Dendritic cell treated with granulocyte-macrophage colony-stimulating factor and Interleukin-4, amounts not matched to agents 40 ng/mL and 50 ng/mL, for 4 days (primary cell): ENCODE results near the gene STK25.
"Not testable (repeated sequence)": the region's sequence is repeated elsewhere in the genome, so short reads cannot be mapped to it uniquely, and the experiment has no call there.

Experiments used
- H3K27ac Mint-ChIP-seq: one replicate; pipeline ENCODE4 v1.8.0; 2022; ENCODE audit warnings: mild to moderate bottlenecking, mixed read lengths
- H3K27me3 Mint-ChIP-seq: one replicate; pipeline ENCODE4 v1.8.0; 2022; ENCODE audit warnings: mild to moderate bottlenecking, mixed read lengths
- H3K36me3 Mint-ChIP-seq: one replicate; pipeline ENCODE4 v1.8.0; 2022; ENCODE audit warnings: low read depth, mixed read lengths
- H3K4me1 Mint-ChIP-seq: one replicate; pipeline ENCODE4 v1.8.0; 2022; ENCODE audit warnings: low read depth, mixed read lengths
- H3K4me3 Mint-ChIP-seq: one replicate; pipeline ENCODE4 v1.8.0; 2022; ENCODE audit warnings: mild to moderate bottlenecking, moderate library complexity, mixed read lengths
- H3K9me3 Mint-ChIP-seq: one replicate; pipeline ENCODE4 v1.8.0; 2022; ENCODE audit warnings: mixed read lengths
- intact Hi-C: fragments of 100-400 bp; cut with micrococcal nuclease; formaldehyde crosslinking; loops from one replicate; pipeline ENCODE4 v1.15.0; 2022

Gene STK25

DNA sequence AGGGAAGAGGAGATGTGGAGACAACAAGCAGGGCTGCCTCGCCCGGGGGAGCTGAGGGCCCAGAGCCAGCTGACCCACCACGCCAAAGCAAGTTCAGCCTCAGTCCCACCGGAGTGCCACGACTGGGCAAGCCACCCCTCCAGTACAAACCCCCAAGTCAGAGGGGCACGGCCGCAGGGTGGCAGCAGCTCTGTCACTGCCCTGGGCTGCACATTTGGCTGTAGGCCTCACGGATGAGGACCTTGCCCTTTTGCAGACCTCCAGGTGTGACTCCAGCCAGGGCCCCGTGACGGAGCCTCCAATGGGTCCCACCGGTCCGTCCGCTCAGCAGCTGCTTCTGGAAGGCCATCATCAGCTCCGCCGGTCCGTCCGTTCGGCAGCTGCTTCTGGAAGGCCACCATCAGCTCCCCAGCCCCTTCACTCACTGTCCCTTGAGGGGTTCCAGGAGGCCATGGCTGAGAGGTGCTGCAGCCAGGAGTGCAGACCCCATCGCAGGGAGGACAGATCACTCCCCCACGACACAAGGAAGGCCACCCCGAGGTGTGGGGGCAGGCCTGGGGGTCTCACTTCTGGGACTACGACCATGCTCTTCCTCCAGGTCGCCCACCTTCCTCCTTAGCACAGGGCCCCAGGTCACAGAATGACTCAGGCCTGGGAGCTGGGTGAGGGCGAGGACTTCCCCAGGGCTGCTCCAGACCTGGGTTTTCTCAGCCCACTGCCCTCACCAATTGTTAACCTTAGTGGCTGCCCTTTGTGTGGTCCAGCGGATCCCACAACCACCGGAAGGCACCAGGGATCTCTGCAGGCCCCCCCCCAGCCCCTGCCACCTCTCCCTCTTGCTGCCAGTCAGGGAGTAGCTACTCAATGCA is 24.6 kb upstream of the STK25 start:
- no peaks in the 10 kb centered on the region for H3K9me3 Mint-ChIP-seq
- no peaks in the 10 kb centered on the region for H3K36me3 Mint-ChIP-seq
- intact Hi-C loops = no loop called here
- no peak overlapping the region for H3K27ac Mint-ChIP-seq
- no peak overlapping the region for H3K4me3 Mint-ChIP-seq
- H3K27me3 Mint-ChIP-seq = peaks cover 24% of the 10 kb centered on the region
- H3K4me1 Mint-ChIP-seq = no peaks in the 10 kb centered on the region

DNA sequence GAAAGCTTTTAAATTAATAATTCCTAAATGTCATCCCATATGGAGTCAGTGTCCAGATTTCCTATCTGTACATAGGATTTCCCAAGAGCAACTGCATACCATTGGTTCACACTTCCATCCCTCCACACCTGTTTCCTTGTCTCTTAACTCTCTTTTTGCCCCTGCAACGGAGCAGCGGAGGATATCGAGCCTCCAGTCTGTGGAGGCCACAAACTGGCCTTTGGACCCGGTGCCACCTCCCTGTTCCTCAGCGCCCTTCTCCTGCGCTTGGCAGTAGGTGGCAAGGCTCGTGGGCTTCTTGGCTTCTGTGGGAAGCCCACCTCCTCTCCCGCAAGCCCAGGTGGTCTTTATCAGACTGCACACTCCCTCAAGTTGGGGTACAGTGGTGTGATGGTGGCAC is 23.8 kb upstream of the STK25 start:
- Mint-ChIP-seq H3K4me3 (no peak overlapping the region), H3K27me3 (peaks cover 23% of the 10 kb centered on the region), H3K36me3 (no peaks in the 10 kb centered on the region), H3K27ac (no peak overlapping the region), H3K4me1 (no peaks in the 10 kb centered on the region), H3K9me3 (no peaks in the 10 kb centered on the region)
- intact Hi-C loops = no loop called here

DNA sequence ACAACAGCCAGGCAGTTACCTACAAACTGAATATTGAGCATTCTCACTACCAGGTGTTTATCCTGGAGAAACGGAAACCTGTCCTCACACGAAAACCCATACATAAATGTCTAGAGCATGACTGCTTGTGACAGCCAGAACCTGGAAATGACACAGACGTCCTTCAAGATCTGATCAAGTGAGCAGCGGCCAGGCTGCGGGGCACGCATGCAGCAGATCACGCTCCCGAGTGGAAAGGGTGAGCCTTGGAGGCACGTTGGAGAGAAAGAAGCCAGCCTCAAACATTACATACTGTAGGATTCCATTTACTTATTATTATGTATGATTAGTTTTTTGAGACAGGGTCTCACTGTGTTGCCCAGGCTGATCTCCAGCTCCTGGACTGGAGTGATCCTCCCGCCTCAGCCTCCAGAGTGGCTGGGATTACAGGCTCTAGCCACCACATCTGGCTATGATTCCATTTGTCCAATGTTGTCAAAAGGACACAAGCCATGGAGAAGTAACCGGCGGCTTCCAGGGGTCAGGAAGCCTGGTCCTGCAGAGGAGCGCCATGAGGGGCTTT is 22.9 kb upstream of the STK25 start:
- intact Hi-C loops = no loop called here
- no peak overlapping the region for H3K4me3 Mint-ChIP-seq
- peaks cover 23% of the 10 kb centered on the region for H3K27me3 Mint-ChIP-seq
- H3K9me3 Mint-ChIP-seq = peaks cover 5% of the 10 kb centered on the region
- no peaks in the 10 kb centered on the region for H3K36me3 Mint-ChIP-seq
- H3K4me1 Mint-ChIP-seq = no peaks in the 10 kb centered on the region
- no peak overlapping the region for H3K27ac Mint-ChIP-seq

DNA sequence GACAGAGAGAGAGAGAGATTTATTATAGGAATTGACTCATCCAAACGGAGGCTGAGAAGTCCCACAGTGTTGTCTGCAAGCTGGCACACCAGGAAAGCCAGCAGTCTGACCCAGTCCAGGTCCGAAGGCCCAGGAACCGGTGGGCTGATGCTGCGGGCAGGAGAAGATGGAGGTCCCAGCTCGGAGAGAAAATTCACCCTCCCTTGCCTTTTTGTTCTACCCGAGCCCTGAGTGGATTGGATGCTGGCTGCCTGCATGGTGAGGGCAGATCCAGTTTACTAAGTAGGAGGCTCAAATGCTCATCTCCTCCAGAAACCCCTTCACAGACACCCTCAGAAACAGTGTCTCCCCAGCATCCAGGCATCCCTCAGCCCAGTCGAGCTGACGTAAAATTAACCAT is 22.2 kb upstream of the STK25 start:
- intact Hi-C loops = no loop called here
- H3K4me1 Mint-ChIP-seq = no peaks in the 10 kb centered on the region

DNA sequence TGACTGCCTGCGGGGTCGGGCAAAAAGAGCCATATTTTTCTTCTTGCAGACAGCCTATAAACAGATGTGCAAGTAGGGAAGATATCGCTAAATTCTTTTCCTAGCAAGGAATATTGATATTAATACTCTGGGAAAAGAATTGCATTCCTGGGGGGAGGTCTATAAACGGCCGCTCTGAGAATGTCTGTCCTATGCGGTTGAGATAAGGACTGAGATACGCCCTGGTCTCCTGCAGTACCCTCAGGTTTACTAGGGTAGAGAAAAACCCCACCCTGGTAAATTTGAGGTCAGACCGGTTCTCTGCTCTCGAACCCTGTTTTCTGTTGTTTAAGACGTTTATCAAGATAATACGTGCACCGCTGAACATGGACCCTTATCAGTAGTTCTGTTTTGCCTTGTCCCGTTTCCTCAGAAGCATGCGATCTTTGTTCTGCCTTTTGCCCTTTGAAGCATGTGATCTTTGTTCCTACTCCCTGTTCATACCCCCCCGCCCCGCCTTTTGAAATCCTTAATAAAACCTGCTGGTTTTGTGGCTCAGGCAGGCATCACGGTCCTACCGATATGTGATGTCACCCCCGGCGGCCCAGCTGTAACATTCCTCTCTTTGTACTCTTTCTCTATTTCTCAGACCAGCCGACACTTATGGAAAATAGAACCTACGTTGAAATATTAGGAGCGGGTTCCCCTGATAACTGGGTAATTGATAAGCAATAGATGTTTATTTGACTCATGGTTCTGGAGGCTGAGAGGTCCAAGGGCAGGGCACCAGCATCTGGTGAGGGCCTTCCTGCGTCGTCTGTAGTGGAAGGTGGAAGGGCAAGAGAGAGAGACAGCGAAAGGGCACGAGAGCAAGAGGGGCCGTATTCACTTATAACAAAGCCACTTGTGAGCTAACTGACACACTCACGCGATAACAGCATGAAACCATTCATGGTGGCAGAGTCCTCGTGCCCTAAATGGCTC is 17.7 kb upstream of the STK25 start:
- H3K36me3 Mint-ChIP-seq, H3K4me1 Mint-ChIP-seq, H3K4me3 Mint-ChIP-seq, H3K27ac Mint-ChIP-seq, intact Hi-C loops: not testable (repeated sequence)
- H3K9me3 Mint-ChIP-seq = peaks cover 23% of the 10 kb centered on the region
- peaks cover 15% of the 10 kb centered on the region for H3K27me3 Mint-ChIP-seq

More for the DNA sequence above, 22.2 kb upstream of the STK25 start:
- H3K27me3 Mint-ChIP-seq = peaks cover 23% of the 10 kb centered on the region
- no peak overlapping the region for H3K4me3 Mint-ChIP-seq
- peaks cover 12% of the 10 kb centered on the region for H3K9me3 Mint-ChIP-seq
- H3K36me3 Mint-ChIP-seq = no peaks in the 10 kb centered on the region
- no peak overlapping the region for H3K27ac Mint-ChIP-seq

DNA sequence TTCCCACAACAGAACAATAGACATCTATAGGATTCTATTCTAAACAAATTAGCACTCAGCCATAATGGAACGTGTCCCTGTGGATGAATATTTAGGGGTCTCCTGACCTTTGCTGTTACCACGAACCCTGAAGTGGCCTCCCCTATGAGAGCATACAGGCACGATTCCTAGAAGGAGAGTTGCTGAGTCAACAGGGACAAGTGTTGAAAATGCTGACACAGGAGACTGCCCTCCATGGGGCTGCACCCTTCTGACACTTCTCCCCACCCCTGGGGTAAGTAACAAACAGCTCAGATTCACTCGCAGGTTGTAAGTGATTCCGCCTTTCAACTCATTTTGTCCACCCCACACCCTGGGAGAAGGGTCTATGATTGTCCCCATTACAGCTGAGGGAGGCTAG is 14.1 kb upstream of the STK25 start:
- intact Hi-C loops = no loop called here
- peaks cover 12% of the 10 kb centered on the region for H3K27me3 Mint-ChIP-seq
- no peak overlapping the region for H3K4me3 Mint-ChIP-seq
- H3K4me1 Mint-ChIP-seq = no peaks in the 10 kb centered on the region
- peaks cover 26% of the 10 kb centered on the region for H3K9me3 Mint-ChIP-seq
- no peak overlapping the region for H3K27ac Mint-ChIP-seq
- no peaks in the 10 kb centered on the region for H3K36me3 Mint-ChIP-seq

DNA sequence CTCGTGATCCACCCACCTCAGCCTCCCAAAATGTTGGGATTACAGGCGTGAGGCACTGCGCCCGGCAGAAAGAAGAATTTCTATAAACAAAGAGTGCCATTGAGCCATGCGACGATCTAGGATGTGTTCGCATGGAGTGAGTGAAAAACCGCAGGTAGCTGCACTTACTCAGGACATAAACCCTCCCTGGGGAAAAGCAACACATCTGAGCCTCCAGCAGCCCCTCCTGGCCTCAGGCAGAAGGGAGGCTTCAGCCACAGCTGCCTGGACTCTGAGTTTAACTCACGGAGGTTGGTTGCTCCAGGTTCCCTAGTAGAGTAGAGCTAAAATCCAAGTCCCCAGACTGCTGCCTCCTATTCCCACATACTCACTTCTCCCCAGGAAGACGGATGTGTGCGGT is 11.3 kb upstream of the STK25 start:
- intact Hi-C loops = no loop called here
- H3K36me3 Mint-ChIP-seq = no peaks in the 10 kb centered on the region
- peaks cover 15% of the 10 kb centered on the region for H3K27me3 Mint-ChIP-seq
- H3K27ac Mint-ChIP-seq = no peak overlapping the region
- H3K4me1 Mint-ChIP-seq = no peaks in the 10 kb centered on the region
- peaks cover 16% of the 10 kb centered on the region for H3K9me3 Mint-ChIP-seq
- no peak overlapping the region for H3K4me3 Mint-ChIP-seq

DNA sequence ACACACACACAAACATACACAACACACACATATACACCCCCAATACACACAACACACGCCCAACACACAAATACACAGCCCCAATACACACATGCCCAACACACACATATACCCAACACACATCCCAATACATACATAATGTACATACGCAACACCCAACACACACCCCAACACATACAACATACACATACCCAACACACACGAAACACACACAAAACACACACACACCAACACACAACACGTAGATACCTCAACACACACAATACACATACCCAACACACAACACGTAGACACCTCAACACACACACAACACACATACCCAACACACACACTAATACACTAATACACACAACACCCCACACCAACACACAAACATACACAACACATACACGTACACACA is 8.9 kb upstream of the STK25 start:
- intact Hi-C loops = no loop called here
- H3K27ac Mint-ChIP-seq = no peak overlapping the region
- peaks cover 9% of the 10 kb centered on the region for H3K9me3 Mint-ChIP-seq
- peaks cover 27% of the 10 kb centered on the region for H3K27me3 Mint-ChIP-seq
- H3K4me1 Mint-ChIP-seq = no peaks in the 10 kb centered on the region
- no peak overlapping the region for H3K4me3 Mint-ChIP-seq
- no peaks in the 10 kb centered on the region for H3K36me3 Mint-ChIP-seq

DNA sequence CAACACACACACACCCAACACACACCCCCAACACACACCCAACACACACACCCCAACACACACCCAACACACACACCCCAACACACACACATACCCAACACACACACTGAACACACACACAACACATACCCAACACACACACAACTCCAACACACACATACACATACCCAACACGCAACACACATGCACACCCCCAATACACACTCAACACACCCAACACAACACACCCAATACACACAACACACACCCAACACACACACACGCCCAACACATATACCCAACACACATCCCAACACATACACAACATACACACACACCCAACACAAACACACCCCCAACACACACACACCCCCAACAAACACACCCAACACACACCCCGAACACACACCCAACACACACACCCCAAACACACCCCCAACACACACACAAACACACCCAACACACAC is 8.2 kb upstream of the STK25 start:
- H3K9me3 Mint-ChIP-seq = peaks cover 9% of the 10 kb centered on the region
- no peaks in the 10 kb centered on the region for H3K4me1 Mint-ChIP-seq
- peaks cover 35% of the 10 kb centered on the region for H3K27me3 Mint-ChIP-seq
- intact Hi-C loops = no loop called here
- H3K4me3 Mint-ChIP-seq = no peak overlapping the region
- no peak overlapping the region for H3K27ac Mint-ChIP-seq
- H3K36me3 Mint-ChIP-seq = no peaks in the 10 kb centered on the region

DNA sequence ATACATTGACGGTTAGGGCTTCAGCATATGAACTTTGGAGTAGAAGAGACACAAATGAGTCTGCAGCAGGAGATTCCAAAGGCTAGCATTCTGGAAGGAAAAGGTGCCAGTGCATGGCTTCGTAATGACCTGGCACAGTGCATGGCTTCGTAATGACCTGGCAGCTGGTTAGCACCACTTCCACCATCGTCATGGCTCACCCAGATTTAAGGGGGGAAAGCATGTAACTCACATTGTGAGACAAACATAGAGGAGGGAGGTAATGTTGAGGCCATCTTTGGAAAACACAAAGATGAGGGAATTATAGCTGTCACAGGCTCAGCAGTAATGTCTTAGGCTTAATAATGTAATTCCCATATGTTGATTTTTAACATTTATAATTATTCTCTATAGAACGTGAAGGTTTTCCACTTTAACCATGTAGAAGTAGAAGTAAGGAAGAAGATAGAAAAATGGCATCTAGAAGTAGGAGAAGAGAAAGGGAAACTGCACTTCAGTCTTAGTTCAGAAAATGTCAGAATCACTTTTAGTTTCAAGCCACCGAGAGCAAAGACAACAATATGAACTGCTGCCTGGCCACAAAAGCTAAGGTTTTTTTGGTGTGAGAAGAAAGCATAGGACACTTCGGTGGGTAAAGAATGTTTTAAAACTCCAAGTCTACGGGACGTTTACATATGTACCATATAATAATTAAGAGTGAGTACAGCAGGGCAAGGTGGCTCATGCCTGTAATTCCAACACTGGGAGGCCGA is 6.8 kb upstream of the STK25 start:
- Mint-ChIP-seq H3K4me1 (no peaks in the 10 kb centered on the region), H3K9me3 (peaks cover 9% of the 10 kb centered on the region), H3K27ac (no peak overlapping the region), H3K4me3 (no peak overlapping the region), H3K27me3 (peaks cover 45% of the 10 kb centered on the region), H3K36me3 (no peaks in the 10 kb centered on the region)
- intact Hi-C loops = loop anchor here (5.0 kb wide), 1 partner anchor 363 kb away; the partner anchor contains the start of gene PPP1R7

DNA sequence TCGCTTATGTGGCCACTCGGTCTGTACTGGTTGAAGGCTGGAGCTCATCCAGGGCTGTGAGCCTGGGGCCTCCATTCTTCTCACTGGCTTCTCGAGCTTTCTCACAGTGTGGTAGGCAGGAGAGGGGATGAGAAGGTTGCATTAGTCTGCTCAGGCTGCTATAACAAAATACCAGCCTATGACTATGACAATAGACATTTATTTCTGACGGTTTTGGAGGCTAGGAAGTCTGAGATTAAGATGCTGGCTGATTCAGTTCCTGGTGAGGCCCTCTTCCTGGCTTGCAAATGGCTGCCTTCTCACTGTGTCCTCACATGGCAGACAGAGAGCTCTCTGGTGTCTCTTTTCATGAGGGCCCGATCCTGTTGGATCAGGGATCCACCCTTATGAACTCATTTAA is 6.2 kb upstream of the STK25 start:
- Mint-ChIP-seq H3K9me3 (peaks cover 9% of the 10 kb centered on the region), H3K27ac (no peak overlapping the region), H3K4me1 (peaks cover 2% of the 10 kb centered on the region), H3K4me3 (no peak overlapping the region), H3K36me3 (no peaks in the 10 kb centered on the region), H3K27me3 (peaks cover 46% of the 10 kb centered on the region)
- intact Hi-C loops = loop anchor here (5.0 kb wide), 1 partner anchor 362 kb away; the partner anchor contains the start of gene PPP1R7

DNA sequence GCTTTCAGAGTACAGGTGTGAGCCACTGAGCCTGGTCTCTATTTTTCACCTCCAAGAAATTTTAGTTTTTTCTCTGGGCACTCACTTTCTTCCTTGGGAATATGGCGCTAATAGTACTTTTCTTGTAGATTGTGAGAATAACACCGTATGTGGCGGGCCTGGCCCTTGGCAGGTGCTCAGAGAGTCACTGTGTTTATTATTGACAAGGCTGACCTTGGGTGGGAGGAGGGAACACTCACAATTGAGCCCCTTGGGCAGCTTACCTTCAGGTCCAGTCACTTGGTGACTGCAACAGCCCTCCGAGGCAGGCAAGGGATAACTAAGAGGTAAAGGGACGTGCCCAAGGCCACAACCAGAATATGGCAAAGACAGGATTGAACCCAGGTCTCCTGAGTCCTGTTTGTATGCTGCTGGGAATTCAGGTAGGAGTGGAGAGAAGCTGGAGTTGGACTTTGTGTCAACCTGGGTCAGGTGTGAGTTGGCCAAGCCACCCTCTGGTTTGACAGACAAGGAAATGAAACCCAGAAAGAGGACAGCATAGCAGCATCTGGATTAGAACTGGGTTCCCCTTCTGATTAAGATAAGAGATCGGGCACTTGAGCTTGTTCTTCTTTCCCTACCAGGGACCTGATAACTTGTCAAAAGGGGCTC is 2.8 kb upstream of the STK25 start:
- H3K36me3 Mint-ChIP-seq = peaks cover 13% of the 10 kb centered on the region
- H3K4me1 Mint-ChIP-seq = peaks cover 25% of the 10 kb centered on the region
- intact Hi-C loops = loop anchor here (5.0 kb wide), 1 partner anchor 359 kb away; the partner anchor contains the start of gene PPP1R7
- no peaks in the 10 kb centered on the region for H3K9me3 Mint-ChIP-seq
- H3K4me3 Mint-ChIP-seq = no peak overlapping the region
- peaks cover 50% of the 10 kb centered on the region for H3K27me3 Mint-ChIP-seq
- no peak overlapping the region for H3K27ac Mint-ChIP-seq
